OCI-LY7 (cell line): ENCODE results near the gene TMEM221.

Experiments
- CTCF ChIP-seq: fragments of 200-600 bp; sonication (generic); conservative IDR thresholded peaks from 2 replicates; pipeline ENCODE4 v1.5.1; 2014; ENCODE audit warnings: mild to moderate bottlenecking, antibody characterized with exemption, low read length, moderate library complexity, mixed read lengths
- EZH2phosphoT487 ChIP-seq: fragments of 200-600 bp; sonication (generic); IDR thresholded peaks from 2 replicates; pipeline ENCODE4 v1.6.1; 2018; ENCODE audit warnings: low read depth, borderline replicate concordance, mild to moderate bottlenecking, mixed run types, antibody characterized with exemption, low read length, moderate library complexity, mixed read lengths

GRCh38 chr19:17394891-17395415, 53.5 kb downstream of the TMEM221 start:
- TF ChIP-seq EZH2phosphoT487 (no peak), CTCF (peak; percentile 78)
